Endothelial cell of umbilical vein (primary cell): ENCODE results near the gene EMID1. TPM values are rescaled to one million over a fixed set of nuclear protein-coding genes. Genes with fewer than 3 reads are reported as not detected.

Experiments used
- BruUV-seq: library from RNA; stranded (reverse); fragments of 400-500 nt; replicated peaks from 2 replicates; lab custom pipeline; 2021; lab: Mats Ljungman, UMichigan
- CTCF ChIA-PET: fragments of 300-600, 350-600 bp; sonication (Branson Sonifier 250); formaldehyde crosslinking; loops from one replicate; lab custom pipeline; 2021; ENCODE audit warnings: antibody characterized with exemption, inconsistent platforms; lab: Charles Lee
- POLR2A ChIA-PET: fragments of 300-600, 350-600 bp; sonication (Branson Sonifier 250); formaldehyde crosslinking; loops from one replicate; lab custom pipeline; 2021; ENCODE audit warnings: antibody characterized with exemption, inconsistent platforms; lab: Charles Lee
- DNase-seq: peaks from one replicate; pipeline ENCODE4 v3.0.0-alpha.2; 2011; ENCODE audit warnings: low read depth, low spot score
- FAIRE-seq: peaks from 2 replicates; lab custom pipeline; 2011; peaks lifted over from hg19 to GRCh38; lab: Jason Lieb, UNC
- H2AFZ ChIP-seq: 2 replicates; pipeline ENCODE4 v1.6.0; 2012; ENCODE audit warnings: low read depth, low read length, control low read depth, inconsistent platforms
- H3K27ac ChIP-seq: 2 replicates; pipeline ENCODE4 v1.5.1; 2011; ENCODE audit warnings: low read depth, mild to moderate bottlenecking, control low read depth, low read length, moderate library complexity; ENCODE audit not compliant: insufficient read depth
- H3K27me3 ChIP-seq, 2 experiments: 2 replicates each; pipeline versions ENCODE4 v1.6.0 to v1.6.1; 2011; ENCODE audit warnings: low read length in 2 of 2, mixed read lengths in 1 of 2; ENCODE audit not compliant: control insufficient read depth in 2 of 2, insufficient read depth in 2 of 2
- H3K36me3 ChIP-seq, 2 experiments: 2 replicates in 1 of 2; 3 replicates in 1 of 2; pipeline ENCODE4 v1.5.1; 2011; ENCODE audit warnings: low read length in 2 of 2, mild to moderate bottlenecking in 1 of 2, moderate library complexity in 1 of 2; ENCODE audit not compliant: control insufficient read depth in 2 of 2, insufficient read depth in 2 of 2; ENCODE audit errors: extremely low read depth in 1 of 2
- H3K4me1 ChIP-seq: 3 replicates; pipeline ENCODE4 v1.5.1; 2011; ENCODE audit warnings: mild to moderate bottlenecking, low read length; ENCODE audit not compliant: control insufficient read depth, insufficient read depth; ENCODE audit errors: extremely low read depth
- H3K4me2 ChIP-seq: 2 replicates; pipeline ENCODE4 v1.6.1; 2011; ENCODE audit warnings: low read length, control low read depth, mixed read lengths; ENCODE audit not compliant: insufficient read depth
- H3K4me3 ChIP-seq, 3 experiments: fragments of 200-600 bp in 1 of 3; sonication (generic), shearing (Covaris generic) in 1 of 3; replicated peaks in 1 of 3; 2 replicates each; pipeline ENCODE4 v1.5.1; 2011 to 2016; ENCODE audit warnings: control low read depth in 3 of 3, low read length in 3 of 3, mild to moderate bottlenecking in 2 of 3, inconsistent platforms in 1 of 3, low read depth in 1 of 3, moderate library complexity in 1 of 3; ENCODE audit not compliant: insufficient read depth in 1 of 3
- H3K79me2 ChIP-seq: 2 replicates; pipeline ENCODE4 v1.6.0; 2012; ENCODE audit warnings: low read length, inconsistent platforms; ENCODE audit not compliant: control insufficient read depth, insufficient read depth
- H3K9ac ChIP-seq: replicated peaks from 2 replicates; pipeline ENCODE3; 2011; ENCODE audit warnings: low read length, control low read depth; ENCODE audit not compliant: insufficient read depth; ENCODE audit errors: extremely low read depth
- H3K9me1 ChIP-seq: replicated peaks from 3 replicates; pipeline ENCODE4 v1.6.0; 2011; ENCODE audit warnings: mild to moderate bottlenecking, low read length; ENCODE audit not compliant: control insufficient read depth, insufficient read depth; ENCODE audit errors: extremely low read depth
- H3K9me3 ChIP-seq: replicated peaks from 2 replicates; pipeline ENCODE4 v1.5.1; 2012; ENCODE audit warnings: low read length, inconsistent platforms; ENCODE audit not compliant: control insufficient read depth, insufficient read depth
- H4K20me1 ChIP-seq: replicated peaks from 2 replicates; pipeline ENCODE3; 2011; ENCODE audit warnings: mild to moderate bottlenecking, low read length; ENCODE audit not compliant: control insufficient read depth, insufficient read depth; ENCODE audit errors: extremely low read depth
- EZH2 ChIP-seq: IDR thresholded peaks from 2 replicates; pipeline ENCODE4 v1.6.1; 2012; ENCODE audit warnings: borderline replicate concordance, low read depth, mild to moderate bottlenecking, moderate library complexity, low read length, inconsistent platforms; ENCODE audit not compliant: severe bottlenecking
- FOS ChIP-seq: IDR thresholded peaks from 2 replicates; pipeline ENCODE4 v1.6.1; 2011; ENCODE audit warnings: mild to moderate bottlenecking, low read length, moderate library complexity, borderline replicate concordance; ENCODE audit not compliant: insufficient read depth
- GATA2 ChIP-seq: IDR thresholded peaks from 2 replicates; pipeline ENCODE4 v1.7.0; 2011; ENCODE audit warnings: low read depth, mild to moderate bottlenecking, moderate library complexity, mixed read lengths, low read length; ENCODE audit not compliant: insufficient read length, insufficient read depth
- JUN ChIP-seq: IDR thresholded peaks from 2 replicates; pipeline ENCODE4 v1.6.1; 2011; ENCODE audit warnings: borderline replicate concordance, low read depth; ENCODE audit not compliant: insufficient read length, insufficient read depth
- MAX ChIP-seq: IDR thresholded peaks from 2 replicates; pipeline ENCODE4 v1.6.1; 2011; ENCODE audit not compliant: insufficient read depth, insufficient read length
- MYC ChIP-seq: IDR thresholded peaks from one replicate; pipeline ENCODE4 v1.6.1; 2011; ENCODE audit warnings: mild to moderate bottlenecking, low read depth, low read length
- POLR2A ChIP-seq: IDR thresholded peaks from 2 replicates; pipeline ENCODE4 v1.6.1; 2012; ENCODE audit warnings: low read depth, mild to moderate bottlenecking, control low read depth, low read length
- POLR2AphosphoS5 ChIP-seq: IDR thresholded peaks from 2 replicates; pipeline ENCODE4 v1.6.1; 2012; ENCODE audit warnings: low read depth, mild to moderate bottlenecking, control low read depth, low read length, moderate library complexity; ENCODE audit not compliant: insufficient read depth
- dilution Hi-C: fragments of 300-500 bp; cut with MboI; formaldehyde crosslinking; loops from one replicate; pipeline ENCODE4 v1.15.0; 2019; ENCODE audit warnings: low sequenced_read_pairs; ENCODE audit not compliant: extremely low pct_ligation_motif_present
- intact Hi-C: fragments of 100-400 bp; cut with micrococcal nuclease; formaldehyde crosslinking; loops from one replicate; pipeline ENCODE4 v1.10.0; 2022
- polyA plus RNA-seq, 4 experiments: library from polyadenylated mRNA; depleted of rRNA in 3 of 4; stranded (reverse) in 3 of 4; unstranded in 1 of 4; fragments of >200 nt; gene quantifications; 2 replicates each; pipeline versions ENCODE4 v1.2.1 to v1.2.3, GENCODE V29; 2011 to 2012; ENCODE audit warnings: missing spikeins in 1 of 4
- total RNA-seq: library from RNA; stranded (reverse); gene quantifications from 2 replicates; pipeline ENCODE4 v1.2.3, GENCODE V29; 2021
- TF ChIP-seq, protein P1 (sequence below), 2 donors: IDR thresholded peaks; 1 replicate in 1 of 2; 2 replicates in 1 of 2; pipeline ENCODE4 v1.5.1; 2011; ENCODE audit warnings: low read length in 2 of 2, mild to moderate bottlenecking in 2 of 2, moderate library complexity in 2 of 2, control low read depth in 1 of 2, inconsistent platforms in 1 of 2, low read depth in 1 of 2; ENCODE audit not compliant: insufficient read depth in 1 of 2; ENCODE audit errors: extremely low read depth in 1 of 2

The EMID1 gene
- total and polyA plus RNA-seq, 2 donors (not counting 3 experiments of a cell fraction or from before 2014, with no cell fraction given) = 0.51 to 0.75 TPM

- H3K9me1 ChIP-seq = no peaks in the 10 kb centered on the region
- H3K36me3 ChIP-seq = no peaks in the 10 kb centered on the region
- no peak overlapping the region for H3K27ac ChIP-seq
- dilution Hi-C loops = no loop called here
- no peaks in the 10 kb centered on the region for H3K79me2 ChIP-seq
- H3K9ac ChIP-seq = no peak overlapping the region
- H3K27me3 ChIP-seq = no peaks in the 10 kb centered on the region
- H4K20me1 ChIP-seq = no peaks in the 10 kb centered on the region
- H2AFZ ChIP-seq = no peak overlapping the region
- H3K4me1 ChIP-seq = no peaks in the 10 kb centered on the region
- CTCF ChIA-PET = interaction anchor here (1.0 to 1.1 kb wide), 2 partner anchors 11 to 26 kb away, joined by 3 read pairs; no protein-coding TSS in a partner anchor
- no peaks in the 10 kb centered on the region for H3K9me3 ChIP-seq
- no TSS peak for BruUV-seq
- H3K4me3 ChIP-seq = no peak overlapping the region
- DNase-seq (no peak), FAIRE-seq (no peak)
- POLR2A ChIA-PET = no interaction called here
- intact Hi-C loops = no loop called here
- no peak overlapping the region for H3K4me2 ChIP-seq
- no peak for TF ChIP-seq EZH2
- TF ChIP-seq JUN = no peak
- TF ChIP-seq GATA2 = no peak
- no peak for TF ChIP-seq POLR2A
- TF ChIP-seq, protein P1, sequence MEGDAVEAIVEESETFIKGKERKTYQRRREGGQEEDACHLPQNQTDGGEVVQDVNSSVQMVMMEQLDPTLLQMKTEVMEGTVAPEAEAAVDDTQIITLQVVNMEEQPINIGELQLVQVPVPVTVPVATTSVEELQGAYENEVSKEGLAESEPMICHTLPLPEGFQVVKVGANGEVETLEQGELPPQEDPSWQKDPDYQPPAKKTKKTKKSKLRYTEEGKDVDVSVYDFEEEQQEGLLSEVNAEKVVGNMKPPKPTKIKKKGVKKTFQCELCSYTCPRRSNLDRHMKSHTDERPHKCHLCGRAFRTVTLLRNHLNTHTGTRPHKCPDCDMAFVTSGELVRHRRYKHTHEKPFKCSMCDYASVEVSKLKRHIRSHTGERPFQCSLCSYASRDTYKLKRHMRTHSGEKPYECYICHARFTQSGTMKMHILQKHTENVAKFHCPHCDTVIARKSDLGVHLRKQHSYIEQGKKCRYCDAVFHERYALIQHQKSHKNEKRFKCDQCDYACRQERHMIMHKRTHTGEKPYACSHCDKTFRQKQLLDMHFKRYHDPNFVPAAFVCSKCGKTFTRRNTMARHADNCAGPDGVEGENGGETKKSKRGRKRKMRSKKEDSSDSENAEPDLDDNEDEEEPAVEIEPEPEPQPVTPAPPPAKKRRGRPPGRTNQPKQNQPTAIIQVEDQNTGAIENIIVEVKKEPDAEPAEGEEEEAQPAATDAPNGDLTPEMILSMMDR (IDR thresholded peaks at IDR 0.05; ENCODE audit: extremely low read depth in 1 of 2, insufficient read depth in 1 of 2, low read depth in 1 of 2, low read length in 2 of 2) = no peak
- TF ChIP-seq MAX = no peak
- no peak for TF ChIP-seq MYC
- TF ChIP-seq POLR2AphosphoS5 = no peak
- no peak for TF ChIP-seq FOS
These were observed 14.4 kb downstream of the EMID1 start for GRCh38 chr22:29219881-29220670.
